ENCODE data around the gene FAM210A. TPM values are rescaled to one million over a fixed set of nuclear protein-coding genes. Genes with fewer than 3 reads are reported as not detected.

The FAM210A gene
- total RNA-seq, 1 experiment from 2014 or later: 26.2 TPM

DNA sequence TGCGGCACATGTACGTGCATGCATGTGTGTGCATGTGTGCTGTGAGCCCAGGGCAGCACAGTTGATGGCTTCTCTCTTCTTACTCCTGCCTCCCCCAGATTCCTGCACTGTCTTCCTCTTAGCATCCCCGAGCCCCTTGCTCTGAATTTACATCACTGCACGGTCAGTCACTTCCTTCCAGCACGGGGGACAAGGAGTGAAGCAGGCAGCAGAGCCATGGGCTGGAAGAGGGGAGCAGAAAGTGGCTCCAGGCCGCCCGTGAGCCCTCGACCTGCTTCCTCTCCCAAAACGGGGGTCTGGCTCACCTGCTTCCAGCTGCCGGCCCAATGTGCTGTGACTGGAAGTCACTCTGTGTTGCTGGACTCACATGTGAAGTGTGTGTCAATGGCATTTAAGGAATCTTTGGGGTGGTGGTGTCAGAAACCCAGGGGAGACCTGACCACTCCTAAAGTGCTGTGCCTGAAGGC, 106.1 kb downstream of the FAM210A start:
- DNase-seq (ENCODE audit: low read depth, low spot score) (no peak), ATAC-seq (no peak)
- intact Hi-C loops (cut with micrococcal nuclease): no loop called here
- H3K4me1 ChIP-seq (ENCODE audit: control insufficient read depth in 1 of 2, insufficient read depth in 2 of 2, low read length in 2 of 2): peaks cover 0 to 4% of the 10 kb centered on the region in 2 experiments; a peak in 1 of 4 replicates
- H3K79me2 ChIP-seq (ENCODE audit: insufficient read depth, low read length): no peaks in the 10 kb centered on the region
- RAD21 ChIA-PET (ENCODE audit: low non-redundant PET in 1 of 2, low total read pairs in 2 of 2, uncharacterized antibody in 2 of 2, unreplicated experiment in 2 of 2): no interaction called here
- H3K36me3 ChIP-seq (ENCODE audit: control insufficient read depth in 1 of 2, insufficient read depth in 2 of 2, low read length in 2 of 2): no peaks in the 10 kb centered on the region
- no peak overlapping the region for H3K9ac ChIP-seq (ENCODE audit: low read length)
- H3K27me3 ChIP-seq (ENCODE audit: insufficient read depth, low read length): no peaks in the 10 kb centered on the region; the same call in 1 of the 2 replicates
- POLR2A ChIA-PET: no interaction called here
- CTCF ChIA-PET: no interaction called here
- no peak overlapping the region for H3K4me3 ChIP-seq (replicated peaks in 1 of 2; ENCODE audit: low read depth in 1 of 2, low read length in 2 of 2)
- H3K4me2 ChIP-seq (ENCODE audit: low read length): no peak overlapping the region
- no peak overlapping the region for H2AFZ ChIP-seq (ENCODE audit: low read depth, low read length, poor library complexity, severe bottlenecking)
- no peaks in the 10 kb centered on the region for H3K9me3 ChIP-seq (ENCODE audit: control insufficient read depth in 1 of 2, insufficient read depth in 1 of 2, low read depth in 1 of 2, low read length in 2 of 2)
- H3K9me2 ChIP-seq (ENCODE audit: insufficient read depth): no peaks in the 10 kb centered on the region
- TF ChIP-seq FOSL1 (IDR thresholded peaks at IDR 0.05; ENCODE audit: low read depth): no peak
- no TSS peak for BruUV-seq (replicated peaks)
- no peaks in the 10 kb centered on the region for H4K20me1 ChIP-seq (ENCODE audit: insufficient read depth)
- no peak overlapping the region for H3K27ac ChIP-seq (ENCODE audit: low read depth, low read length)

DNA sequence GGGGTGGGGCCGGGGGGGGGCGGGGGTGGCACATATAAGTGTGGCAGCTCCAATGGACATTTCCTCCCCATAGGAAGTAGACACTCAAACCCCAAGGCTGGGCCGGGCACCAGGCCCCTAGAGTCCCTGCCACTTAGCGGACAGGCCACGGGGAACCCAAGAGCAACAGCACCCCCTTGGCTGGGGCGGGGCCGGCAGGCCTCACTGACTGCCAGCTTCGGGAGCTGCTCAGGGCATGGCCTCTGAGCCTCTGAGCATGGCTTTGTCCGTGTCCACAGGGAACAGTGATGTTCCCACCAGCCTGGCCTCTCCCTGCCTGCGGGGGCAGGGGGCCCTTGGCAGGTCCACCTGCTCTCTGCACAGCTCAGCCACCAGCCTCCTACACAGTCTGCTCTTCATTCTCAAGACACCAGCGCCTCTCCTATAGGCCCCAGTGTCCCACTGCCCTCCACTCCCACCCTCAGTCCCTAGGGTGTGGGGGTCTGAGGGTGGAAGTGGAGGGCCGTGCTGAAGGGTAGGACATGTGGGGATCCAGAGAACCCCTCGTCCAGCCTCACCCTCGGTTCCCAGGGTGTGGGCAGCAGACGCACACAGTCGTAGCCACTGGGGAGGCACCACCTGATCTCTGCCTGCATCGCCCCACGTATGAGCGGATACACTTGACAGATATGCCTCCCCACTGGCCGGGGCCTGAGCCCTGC, 106.7 kb downstream of the FAM210A start:
- ChIA-PET POLR2A (no interaction called here), RAD21 (ENCODE audit: low non-redundant PET in 1 of 2, low total read pairs in 2 of 2, uncharacterized antibody in 2 of 2, unreplicated experiment in 2 of 2) (no interaction called here), CTCF (no interaction called here)
- Histone ChIP-seq H3K4me1 (ENCODE audit: control insufficient read depth in 1 of 2, insufficient read depth in 2 of 2, low read length in 2 of 2) (peaks cover 0 to 4% of the 10 kb centered on the region in 2 experiments; a peak in 1 of 4 replicates), H4K20me1 (ENCODE audit: insufficient read depth) (no peaks in the 10 kb centered on the region), H3K27me3 (ENCODE audit: insufficient read depth, low read length) (no peaks in the 10 kb centered on the region; the same call in 1 of the 2 replicates), H3K4me2 (ENCODE audit: low read length) (no peak overlapping the region), H3K4me3 (replicated peaks in 1 of 2; ENCODE audit: low read depth in 1 of 2, low read length in 2 of 2) (no peak overlapping the region), H3K9me2 (ENCODE audit: insufficient read depth) (no peaks in the 10 kb centered on the region), H3K27ac (ENCODE audit: low read depth, low read length) (no peak overlapping the region), H3K9ac (ENCODE audit: low read length) (no peak overlapping the region), H2AFZ (ENCODE audit: low read depth, low read length, poor library complexity, severe bottlenecking) (no peak overlapping the region), H3K36me3 (ENCODE audit: control insufficient read depth in 1 of 2, insufficient read depth in 2 of 2, low read length in 2 of 2) (no peaks in the 10 kb centered on the region), H3K79me2 (ENCODE audit: insufficient read depth, low read length) (no peaks in the 10 kb centered on the region), H3K9me3 (ENCODE audit: control insufficient read depth in 1 of 2, insufficient read depth in 1 of 2, low read depth in 1 of 2, low read length in 2 of 2) (no peaks in the 10 kb centered on the region)
- DNase-seq (ENCODE audit: low read depth, low spot score) (no peak), ATAC-seq (no peak)
- no TSS peak for BruUV-seq (replicated peaks)
- intact Hi-C loops (cut with micrococcal nuclease): no loop called here
- TF ChIP-seq MAX (IDR thresholded peaks at IDR 0.05): no peak
- TF ChIP-seq, protein P1, sequence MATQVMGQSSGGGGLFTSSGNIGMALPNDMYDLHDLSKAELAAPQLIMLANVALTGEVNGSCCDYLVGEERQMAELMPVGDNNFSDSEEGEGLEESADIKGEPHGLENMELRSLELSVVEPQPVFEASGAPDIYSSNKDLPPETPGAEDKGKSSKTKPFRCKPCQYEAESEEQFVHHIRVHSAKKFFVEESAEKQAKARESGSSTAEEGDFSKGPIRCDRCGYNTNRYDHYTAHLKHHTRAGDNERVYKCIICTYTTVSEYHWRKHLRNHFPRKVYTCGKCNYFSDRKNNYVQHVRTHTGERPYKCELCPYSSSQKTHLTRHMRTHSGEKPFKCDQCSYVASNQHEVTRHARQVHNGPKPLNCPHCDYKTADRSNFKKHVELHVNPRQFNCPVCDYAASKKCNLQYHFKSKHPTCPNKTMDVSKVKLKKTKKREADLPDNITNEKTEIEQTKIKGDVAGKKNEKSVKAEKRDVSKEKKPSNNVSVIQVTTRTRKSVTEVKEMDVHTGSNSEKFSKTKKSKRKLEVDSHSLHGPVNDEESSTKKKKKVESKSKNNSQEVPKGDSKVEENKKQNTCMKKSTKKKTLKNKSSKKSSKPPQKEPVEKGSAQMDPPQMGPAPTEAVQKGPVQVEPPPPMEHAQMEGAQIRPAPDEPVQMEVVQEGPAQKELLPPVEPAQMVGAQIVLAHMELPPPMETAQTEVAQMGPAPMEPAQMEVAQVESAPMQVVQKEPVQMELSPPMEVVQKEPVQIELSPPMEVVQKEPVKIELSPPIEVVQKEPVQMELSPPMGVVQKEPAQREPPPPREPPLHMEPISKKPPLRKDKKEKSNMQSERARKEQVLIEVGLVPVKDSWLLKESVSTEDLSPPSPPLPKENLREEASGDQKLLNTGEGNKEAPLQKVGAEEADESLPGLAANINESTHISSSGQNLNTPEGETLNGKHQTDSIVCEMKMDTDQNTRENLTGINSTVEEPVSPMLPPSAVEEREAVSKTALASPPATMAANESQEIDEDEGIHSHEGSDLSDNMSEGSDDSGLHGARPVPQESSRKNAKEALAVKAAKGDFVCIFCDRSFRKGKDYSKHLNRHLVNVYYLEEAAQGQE (IDR thresholded peaks at IDR 0.05; ENCODE audit: low read depth): no peak
- no peak for TF ChIP-seq EGR1 (IDR thresholded peaks at IDR 0.05; ENCODE audit: low read depth)
- no peak for TF ChIP-seq SP1 (IDR thresholded peaks at IDR 0.05; ENCODE audit: low read depth)
- TF ChIP-seq ZBTB33 (IDR thresholded peaks at IDR 0.05; ENCODE audit: extremely low read depth, insufficient replicate concordance, low read length): no peak
- TF ChIP-seq CBX3 (IDR thresholded peaks at IDR 0.05; ENCODE audit: low read depth): no peak
- no peak for TF ChIP-seq EZH2 (IDR thresholded peaks at IDR 0.05)
- TF ChIP-seq, protein P2, sequence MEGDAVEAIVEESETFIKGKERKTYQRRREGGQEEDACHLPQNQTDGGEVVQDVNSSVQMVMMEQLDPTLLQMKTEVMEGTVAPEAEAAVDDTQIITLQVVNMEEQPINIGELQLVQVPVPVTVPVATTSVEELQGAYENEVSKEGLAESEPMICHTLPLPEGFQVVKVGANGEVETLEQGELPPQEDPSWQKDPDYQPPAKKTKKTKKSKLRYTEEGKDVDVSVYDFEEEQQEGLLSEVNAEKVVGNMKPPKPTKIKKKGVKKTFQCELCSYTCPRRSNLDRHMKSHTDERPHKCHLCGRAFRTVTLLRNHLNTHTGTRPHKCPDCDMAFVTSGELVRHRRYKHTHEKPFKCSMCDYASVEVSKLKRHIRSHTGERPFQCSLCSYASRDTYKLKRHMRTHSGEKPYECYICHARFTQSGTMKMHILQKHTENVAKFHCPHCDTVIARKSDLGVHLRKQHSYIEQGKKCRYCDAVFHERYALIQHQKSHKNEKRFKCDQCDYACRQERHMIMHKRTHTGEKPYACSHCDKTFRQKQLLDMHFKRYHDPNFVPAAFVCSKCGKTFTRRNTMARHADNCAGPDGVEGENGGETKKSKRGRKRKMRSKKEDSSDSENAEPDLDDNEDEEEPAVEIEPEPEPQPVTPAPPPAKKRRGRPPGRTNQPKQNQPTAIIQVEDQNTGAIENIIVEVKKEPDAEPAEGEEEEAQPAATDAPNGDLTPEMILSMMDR (IDR thresholded peaks at IDR 0.05 in 2 of 3, conservative IDR thresholded peaks at IDR 0.05 in 1 of 3; ENCODE audit: borderline replicate concordance in 1 of 3, insufficient read depth in 1 of 3, low read depth in 2 of 3, low read length in 2 of 3): no peak
- no peak for TF ChIP-seq SIN3A (IDR thresholded peaks at IDR 0.05; ENCODE audit: low read depth)
- no peak for TF ChIP-seq POLR2A (IDR thresholded peaks at IDR 0.05; ENCODE audit: borderline replicate concordance, extremely low read depth, insufficient read depth, insufficient read length)
- TF ChIP-seq ZFX (IDR thresholded peaks at IDR 0.05): no peak
- no peak for TF ChIP-seq RAD21 (IDR thresholded peaks at IDR 0.05; ENCODE audit: low read depth)

Data from HCT116 (cell line).